GM23338 (cell line): Measurements from ENCODE around the gene GRIK4.

Experiments used
- CREB1 ChIP-seq: fragments of 250-450 bp; sonication (Bioruptor Pico); IDR thresholded peaks from 2 replicates; pipeline ENCODE4 v1.5.0; 2020; ENCODE audit warnings: low read depth, mild to moderate bottlenecking, moderate library complexity
- EZH2 ChIP-seq: fragments of 200-600 bp; sonication (generic); IDR thresholded peaks from one replicate; pipeline ENCODE4 v1.8.0; 2017; ENCODE audit warnings: antibody characterized with exemption, mild to moderate bottlenecking, low read depth; ENCODE audit not compliant: unreplicated experiment
- EZH2phosphoT487 ChIP-seq: fragments of 200-600 bp; sonication (generic); IDR thresholded peaks from one replicate; pipeline ENCODE4 v1.8.1; 2018; ENCODE audit warnings: antibody characterized with exemption; ENCODE audit not compliant: unreplicated experiment
- JUNB ChIP-seq: IDR thresholded peaks from one replicate; pipeline ENCODE4 v1.6.1; 2016; ENCODE audit warnings: antibody characterized with exemption; ENCODE audit not compliant: unreplicated experiment
- NANOG ChIP-seq: IDR thresholded peaks from 2 replicates; pipeline ENCODE4 v1.6.1; 2016; ENCODE audit warnings: antibody characterized with exemption, borderline replicate concordance
- POLR2AphosphoS5 ChIP-seq: IDR thresholded peaks from 2 replicates; pipeline ENCODE4 v1.6.1; 2016; ENCODE audit warnings: antibody characterized with exemption, low read depth
- STAT1 ChIP-seq: IDR thresholded peaks from one replicate; pipeline ENCODE4 v1.6.1; 2016; ENCODE audit warnings: antibody characterized with exemption; ENCODE audit not compliant: unreplicated experiment
- ZNF114 ChIP-seq: fragments of 250-450 bp; sonication (Bioruptor Pico); IDR thresholded peaks from 2 replicates; pipeline ENCODE4 v1.5.0; 2020; ENCODE audit warnings: mild to moderate bottlenecking, moderate library complexity
- ZNF331 ChIP-seq: fragments of 250-450 bp; sonication (Bioruptor Pico); IDR thresholded peaks from 2 replicates; pipeline ENCODE4 v1.5.0; 2020; ENCODE audit warnings: low read depth, mild to moderate bottlenecking, moderate library complexity
- TF ChIP-seq, protein P1 (sequence below), 2 experiments: fragments of 200-600 bp in 1 of 2; sonication (generic) in 1 of 2; conservative IDR thresholded peaks; 2 replicates each; pipeline versions ENCODE4 v1.5.1 to v1.6.1; 2016 to 2017; ENCODE audit warnings: antibody characterized with exemption in 2 of 2, low read depth in 2 of 2, mild to moderate bottlenecking in 2 of 2, moderate library complexity in 1 of 2
- TF ChIP-seq, protein P2 (sequence below): IDR thresholded peaks from one replicate; pipeline ENCODE4 v1.6.1; 2018; ENCODE audit warnings: antibody characterized with exemption; ENCODE audit not compliant: unreplicated experiment
- TF ChIP-seq, protein P3 (sequence below): IDR thresholded peaks from 2 replicates; pipeline ENCODE4 v1.6.1; 2016; ENCODE audit warnings: antibody characterized with exemption
- TF ChIP-seq, protein P4 (sequence below): fragments of 250-450 bp; sonication (Bioruptor Pico); IDR thresholded peaks from 2 replicates; pipeline ENCODE4 v1.5.0; 2020; ENCODE audit warnings: mild to moderate bottlenecking, moderate library complexity

DNA sequence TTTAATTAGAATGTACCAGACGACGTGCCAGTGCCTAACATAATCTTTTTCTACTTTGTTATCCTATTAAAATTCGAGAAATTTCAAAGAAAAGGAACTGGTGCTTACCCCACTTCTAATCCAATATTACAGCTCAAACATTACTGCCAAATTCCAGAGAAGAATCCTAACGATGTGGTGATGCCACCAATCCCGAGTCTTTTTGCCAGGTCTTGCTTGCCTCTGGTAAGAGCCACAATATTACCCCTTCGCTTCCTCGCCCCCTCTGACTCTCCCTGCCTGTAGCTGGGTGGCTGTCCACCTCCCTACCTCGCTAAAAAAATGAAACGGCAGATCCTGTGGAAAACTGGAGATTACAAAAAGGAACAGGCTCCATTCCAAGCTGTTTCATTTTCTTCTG lies 462.9 kb downstream of the GRIK4 start:
- TF ChIP-seq, protein P1, sequence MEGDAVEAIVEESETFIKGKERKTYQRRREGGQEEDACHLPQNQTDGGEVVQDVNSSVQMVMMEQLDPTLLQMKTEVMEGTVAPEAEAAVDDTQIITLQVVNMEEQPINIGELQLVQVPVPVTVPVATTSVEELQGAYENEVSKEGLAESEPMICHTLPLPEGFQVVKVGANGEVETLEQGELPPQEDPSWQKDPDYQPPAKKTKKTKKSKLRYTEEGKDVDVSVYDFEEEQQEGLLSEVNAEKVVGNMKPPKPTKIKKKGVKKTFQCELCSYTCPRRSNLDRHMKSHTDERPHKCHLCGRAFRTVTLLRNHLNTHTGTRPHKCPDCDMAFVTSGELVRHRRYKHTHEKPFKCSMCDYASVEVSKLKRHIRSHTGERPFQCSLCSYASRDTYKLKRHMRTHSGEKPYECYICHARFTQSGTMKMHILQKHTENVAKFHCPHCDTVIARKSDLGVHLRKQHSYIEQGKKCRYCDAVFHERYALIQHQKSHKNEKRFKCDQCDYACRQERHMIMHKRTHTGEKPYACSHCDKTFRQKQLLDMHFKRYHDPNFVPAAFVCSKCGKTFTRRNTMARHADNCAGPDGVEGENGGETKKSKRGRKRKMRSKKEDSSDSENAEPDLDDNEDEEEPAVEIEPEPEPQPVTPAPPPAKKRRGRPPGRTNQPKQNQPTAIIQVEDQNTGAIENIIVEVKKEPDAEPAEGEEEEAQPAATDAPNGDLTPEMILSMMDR (conservative IDR thresholded peaks at IDR 0.05; ENCODE audit: low read depth in 2 of 2): no peak
- TF ChIP-seq EZH2 (no peak), CREB1 (CRISPR knock-in tag) (no peak), EZH2phosphoT487 (no peak), POLR2AphosphoS5 (no peak), ZNF331 (CRISPR knock-in tag) (no peak), JUNB (no peak), NANOG (no peak), ZNF114 (no peak), STAT1 (no peak)
- TF ChIP-seq, protein P2, sequence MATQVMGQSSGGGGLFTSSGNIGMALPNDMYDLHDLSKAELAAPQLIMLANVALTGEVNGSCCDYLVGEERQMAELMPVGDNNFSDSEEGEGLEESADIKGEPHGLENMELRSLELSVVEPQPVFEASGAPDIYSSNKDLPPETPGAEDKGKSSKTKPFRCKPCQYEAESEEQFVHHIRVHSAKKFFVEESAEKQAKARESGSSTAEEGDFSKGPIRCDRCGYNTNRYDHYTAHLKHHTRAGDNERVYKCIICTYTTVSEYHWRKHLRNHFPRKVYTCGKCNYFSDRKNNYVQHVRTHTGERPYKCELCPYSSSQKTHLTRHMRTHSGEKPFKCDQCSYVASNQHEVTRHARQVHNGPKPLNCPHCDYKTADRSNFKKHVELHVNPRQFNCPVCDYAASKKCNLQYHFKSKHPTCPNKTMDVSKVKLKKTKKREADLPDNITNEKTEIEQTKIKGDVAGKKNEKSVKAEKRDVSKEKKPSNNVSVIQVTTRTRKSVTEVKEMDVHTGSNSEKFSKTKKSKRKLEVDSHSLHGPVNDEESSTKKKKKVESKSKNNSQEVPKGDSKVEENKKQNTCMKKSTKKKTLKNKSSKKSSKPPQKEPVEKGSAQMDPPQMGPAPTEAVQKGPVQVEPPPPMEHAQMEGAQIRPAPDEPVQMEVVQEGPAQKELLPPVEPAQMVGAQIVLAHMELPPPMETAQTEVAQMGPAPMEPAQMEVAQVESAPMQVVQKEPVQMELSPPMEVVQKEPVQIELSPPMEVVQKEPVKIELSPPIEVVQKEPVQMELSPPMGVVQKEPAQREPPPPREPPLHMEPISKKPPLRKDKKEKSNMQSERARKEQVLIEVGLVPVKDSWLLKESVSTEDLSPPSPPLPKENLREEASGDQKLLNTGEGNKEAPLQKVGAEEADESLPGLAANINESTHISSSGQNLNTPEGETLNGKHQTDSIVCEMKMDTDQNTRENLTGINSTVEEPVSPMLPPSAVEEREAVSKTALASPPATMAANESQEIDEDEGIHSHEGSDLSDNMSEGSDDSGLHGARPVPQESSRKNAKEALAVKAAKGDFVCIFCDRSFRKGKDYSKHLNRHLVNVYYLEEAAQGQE: no peak
- TF ChIP-seq, protein P3, sequence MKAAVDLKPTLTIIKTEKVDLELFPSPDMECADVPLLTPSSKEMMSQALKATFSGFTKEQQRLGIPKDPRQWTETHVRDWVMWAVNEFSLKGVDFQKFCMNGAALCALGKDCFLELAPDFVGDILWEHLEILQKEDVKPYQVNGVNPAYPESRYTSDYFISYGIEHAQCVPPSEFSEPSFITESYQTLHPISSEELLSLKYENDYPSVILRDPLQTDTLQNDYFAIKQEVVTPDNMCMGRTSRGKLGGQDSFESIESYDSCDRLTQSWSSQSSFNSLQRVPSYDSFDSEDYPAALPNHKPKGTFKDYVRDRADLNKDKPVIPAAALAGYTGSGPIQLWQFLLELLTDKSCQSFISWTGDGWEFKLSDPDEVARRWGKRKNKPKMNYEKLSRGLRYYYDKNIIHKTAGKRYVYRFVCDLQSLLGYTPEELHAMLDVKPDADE: no peak
- TF ChIP-seq, protein P4, sequence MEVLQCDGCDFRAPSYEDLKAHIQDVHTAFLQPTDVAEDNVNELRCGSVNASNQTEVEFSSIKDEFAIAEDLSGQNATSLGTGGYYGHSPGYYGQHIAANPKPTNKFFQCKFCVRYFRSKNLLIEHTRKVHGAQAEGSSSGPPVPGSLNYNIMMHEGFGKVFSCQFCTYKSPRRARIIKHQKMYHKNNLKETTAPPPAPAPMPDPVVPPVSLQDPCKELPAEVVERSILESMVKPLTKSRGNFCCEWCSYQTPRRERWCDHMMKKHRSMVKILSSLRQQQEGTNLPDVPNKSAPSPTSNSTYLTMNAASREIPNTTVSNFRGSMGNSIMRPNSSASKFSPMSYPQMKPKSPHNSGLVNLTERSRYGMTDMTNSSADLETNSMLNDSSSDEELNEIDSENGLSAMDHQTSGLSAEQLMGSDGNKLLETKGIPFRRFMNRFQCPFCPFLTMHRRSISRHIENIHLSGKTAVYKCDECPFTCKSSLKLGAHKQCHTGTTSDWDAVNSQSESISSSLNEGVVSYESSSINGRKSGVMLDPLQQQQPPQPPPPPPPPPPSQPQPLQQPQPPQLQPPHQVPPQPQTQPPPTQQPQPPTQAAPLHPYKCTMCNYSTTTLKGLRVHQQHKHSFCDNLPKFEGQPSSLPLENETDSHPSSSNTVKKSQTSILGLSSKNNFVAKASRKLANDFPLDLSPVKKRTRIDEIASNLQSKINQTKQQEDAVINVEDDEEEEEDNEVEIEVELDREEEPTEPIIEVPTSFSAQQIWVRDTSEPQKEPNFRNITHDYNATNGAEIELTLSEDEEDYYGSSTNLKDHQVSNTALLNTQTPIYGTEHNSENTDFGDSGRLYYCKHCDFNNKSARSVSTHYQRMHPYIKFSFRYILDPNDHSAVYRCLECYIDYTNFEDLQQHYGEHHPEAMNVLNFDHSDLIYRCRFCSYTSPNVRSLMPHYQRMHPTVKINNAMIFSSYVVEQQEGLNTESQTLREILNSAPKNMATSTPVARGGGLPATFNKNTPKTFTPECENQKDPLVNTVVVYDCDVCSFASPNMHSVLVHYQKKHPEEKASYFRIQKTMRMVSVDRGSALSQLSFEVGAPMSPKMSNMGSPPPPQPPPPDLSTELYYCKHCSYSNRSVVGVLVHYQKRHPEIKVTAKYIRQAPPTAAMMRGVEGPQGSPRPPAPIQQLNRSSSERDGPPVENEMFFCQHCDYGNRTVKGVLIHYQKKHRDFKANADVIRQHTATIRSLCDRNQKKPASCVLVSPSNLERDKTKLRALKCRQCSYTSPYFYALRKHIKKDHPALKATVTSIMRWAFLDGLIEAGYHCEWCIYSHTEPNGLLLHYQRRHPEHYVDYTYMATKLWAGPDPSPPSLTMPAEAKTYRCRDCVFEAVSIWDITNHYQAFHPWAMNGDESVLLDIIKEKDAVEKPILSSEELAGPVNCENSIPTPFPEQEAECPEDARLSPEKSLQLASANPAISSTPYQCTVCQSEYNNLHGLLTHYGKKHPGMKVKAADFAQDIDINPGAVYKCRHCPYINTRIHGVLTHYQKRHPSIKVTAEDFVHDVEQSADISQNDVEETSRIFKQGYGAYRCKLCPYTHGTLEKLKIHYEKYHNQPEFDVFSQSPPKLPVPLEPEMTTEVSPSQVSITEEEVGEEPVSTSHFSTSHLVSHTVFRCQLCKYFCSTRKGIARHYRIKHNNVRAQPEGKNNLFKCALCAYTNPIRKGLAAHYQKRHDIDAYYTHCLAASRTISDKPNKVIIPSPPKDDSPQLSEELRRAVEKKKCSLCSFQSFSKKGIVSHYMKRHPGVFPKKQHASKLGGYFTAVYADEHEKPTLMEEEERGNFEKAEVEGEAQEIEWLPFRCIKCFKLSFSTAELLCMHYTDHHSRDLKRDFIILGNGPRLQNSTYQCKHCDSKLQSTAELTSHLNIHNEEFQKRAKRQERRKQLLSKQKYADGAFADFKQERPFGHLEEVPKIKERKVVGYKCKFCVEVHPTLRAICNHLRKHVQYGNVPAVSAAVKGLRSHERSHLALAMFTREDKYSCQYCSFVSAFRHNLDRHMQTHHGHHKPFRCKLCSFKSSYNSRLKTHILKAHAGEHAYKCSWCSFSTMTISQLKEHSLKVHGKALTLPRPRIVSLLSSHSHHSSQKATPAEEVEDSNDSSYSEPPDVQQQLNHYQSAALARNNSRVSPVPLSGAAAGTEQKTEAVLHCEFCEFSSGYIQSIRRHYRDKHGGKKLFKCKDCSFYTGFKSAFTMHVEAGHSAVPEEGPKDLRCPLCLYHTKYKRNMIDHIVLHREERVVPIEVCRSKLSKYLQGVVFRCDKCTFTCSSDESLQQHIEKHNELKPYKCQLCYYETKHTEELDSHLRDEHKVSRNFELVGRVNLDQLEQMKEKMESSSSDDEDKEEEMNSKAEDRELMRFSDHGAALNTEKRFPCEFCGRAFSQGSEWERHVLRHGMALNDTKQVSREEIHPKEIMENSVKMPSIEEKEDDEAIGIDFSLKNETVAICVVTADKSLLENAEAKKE (CRISPR knock-in tag): no peak
